Suppressor macrophage treated with lipopolysaccharide for 1 hour (primary cell): ENCODE data around the gene MEF2C.

ENCODE experiments used
- DNase-seq, 3 donors: peaks; one replicate each; pipeline ENCODE4 v3.0.0-alpha.2; 2020 to 2022

The MEF2C gene

GRCh38 chr5:88888291-88888690 lies 5.3 kb upstream of the MEF2C start:
- DNase-seq: peak in 1 of 3 donors; percentile 16

- peak in 1 of 3 donors; percentile 17 for DNase-seq
These were observed 4.4 kb upstream of the MEF2C start for GRCh38 chr5:88887342-88887741.

- DNase-seq: peak in 2 of 3 donors; percentile 33 to 39
These were observed 3.9 kb upstream of the MEF2C start for GRCh38 chr5:88886746-88887341.

GRCh38 chr5:88886252-88886651 lies 3.3 kb upstream of the MEF2C start:
- DNase-seq: peak in 1 of 3 donors; percentile 31

GRCh38 chr5:88885002-88885401 lies 2.0 kb upstream of the MEF2C start:
- DNase-seq: peak; percentile 24 to 78 (median 59)

GRCh38 chr5:88884608-88884877 lies 1.6 kb upstream of the MEF2C start:
- DNase-seq: peak in 2 of 3 donors; percentile 23 to 38

GRCh38 chr5:88883836-88884607 lies 1.0 kb upstream of the MEF2C start:
- peak; percentile 74 to 78 (median 75) for DNase-seq

- peak in 2 of 3 donors; percentile 42 for DNase-seq
These were observed 527 bp downstream of the MEF2C start for GRCh38 chr5:88882276-88883038.

GRCh38 chr5:88881571-88881971 lies 1.4 kb downstream of the MEF2C start:
- peak; percentile 61 to 86 (median 74) for DNase-seq

GRCh38 chr5:88880201-88880600 lies 2.8 kb downstream of the MEF2C start:
- peak; percentile 19 to 58 (median 53) for DNase-seq

- DNase-seq: no peak
These were observed 3.3 kb downstream of the MEF2C start for GRCh38 chr5:88879724-88880123.

GRCh38 chr5:88878976-88879375 lies 4.0 kb downstream of the MEF2C start:
- DNase-seq: peak in 2 of 3 donors; percentile 49 to 67

- no peak for DNase-seq
These were observed 5.2 kb downstream of the MEF2C start for GRCh38 chr5:88877826-88878225.

- no peak for DNase-seq
These were observed 6.3 kb downstream of the MEF2C start for GRCh38 chr5:88876714-88877113.

- peak; percentile 50 to 61 (median 51) for DNase-seq
These were observed 7.4 kb downstream of the MEF2C start for GRCh38 chr5:88875341-88876234.

GRCh38 chr5:88873447-88873846 lies 9.5 kb downstream of the MEF2C start:
- DNase-seq: no peak

- no peak for DNase-seq
These were observed 10.0 kb downstream of the MEF2C start for GRCh38 chr5:88872971-88873370.

- no peak for DNase-seq
These were observed 12.7 kb downstream of the MEF2C start for GRCh38 chr5:88870285-88870684.

GRCh38 chr5:88868468-88869068 lies 14.4 kb downstream of the MEF2C start:
- DNase-seq: no peak

- DNase-seq: no peak
These were observed 15.3 kb downstream of the MEF2C start for GRCh38 chr5:88867638-88868037.

- DNase-seq: no peak
These were observed 19.5 kb downstream of the MEF2C start for GRCh38 chr5:88863523-88863922.

- no peak for DNase-seq
These were observed 20.3 kb downstream of the MEF2C start for GRCh38 chr5:88862547-88863175.
